OCI-LY1 (cell line): ENCODE results near the gene LYPD1.

ENCODE experiments used
- CTCF ChIP-seq: fragments of 200-600 bp; sonication (generic), shearing (Covaris generic); IDR thresholded peaks from 2 replicates; pipeline ENCODE4 v1.5.1; 2017; ENCODE audit warnings: mild to moderate bottlenecking, antibody characterized with exemption, low read length, moderate library complexity, mixed read lengths
- EZH2 ChIP-seq: fragments of 200-600 bp; sonication (generic), shearing (Covaris generic); IDR thresholded peaks from 2 replicates; pipeline ENCODE4 v1.8.0; 2017; ENCODE audit warnings: borderline replicate concordance, mixed run types, mild to moderate bottlenecking, antibody characterized with exemption, low read length, moderate library complexity, mixed read lengths

DNA sequence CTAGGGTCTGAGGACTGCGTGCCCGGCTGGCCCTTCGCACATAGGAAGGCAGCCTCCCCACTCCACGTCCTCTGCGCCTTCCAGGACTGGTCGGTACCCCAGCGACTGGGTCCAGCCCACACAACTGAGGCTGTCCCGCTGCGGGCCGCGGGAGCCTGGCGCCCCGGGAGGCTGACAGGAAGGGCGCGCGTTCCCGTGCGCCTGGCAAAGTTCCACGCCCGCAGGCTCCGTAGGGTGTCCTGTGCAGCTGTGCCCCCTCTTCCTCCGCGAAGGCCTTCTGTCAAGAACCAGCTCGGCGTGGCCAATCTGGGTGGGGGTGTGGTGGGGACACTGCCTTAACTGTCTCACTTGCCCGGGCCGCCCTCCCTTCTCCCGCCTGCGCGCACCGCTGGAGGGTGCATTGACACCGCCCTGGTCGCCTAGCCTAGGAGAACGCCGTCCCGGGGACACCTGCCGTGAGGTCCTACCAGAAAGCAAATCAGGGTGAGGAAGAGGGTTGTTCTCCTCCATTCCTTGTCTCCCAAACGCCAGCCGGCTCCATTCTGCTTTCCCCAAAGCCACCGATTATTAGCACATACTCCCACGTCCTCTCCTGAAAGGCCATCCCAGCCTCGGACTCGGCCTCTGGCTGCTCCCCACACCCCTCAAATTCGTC is 618 bp upstream of the LYPD1 start:
- TF ChIP-seq CTCF (no peak), EZH2 (no peak)
